DOHH2 (cell line): ENCODE data around the gene UBA5.

ENCODE experiments used
- H3F3A ChIP-seq: fragments of 200-600 bp; sonication (generic), shearing (Covaris generic); 2 replicates; pipeline ENCODE4 v1.6.0; 2016; ENCODE audit warnings: antibody characterized with exemption, mild to moderate bottlenecking; ENCODE audit not compliant: control insufficient read depth, insufficient read depth
- H3K27ac ChIP-seq: fragments of 200-600 bp; sonication (generic); 2 replicates; pipeline ENCODE4 v1.5.1; 2014; ENCODE audit warnings: low read depth, mild to moderate bottlenecking, low read length, moderate library complexity
- H3K27me3 ChIP-seq: fragments of 200-600 bp; sonication (generic); 2 replicates; pipeline ENCODE4 v1.6.1; 2014; ENCODE audit warnings: mild to moderate bottlenecking, low read length, mixed read lengths; ENCODE audit not compliant: control insufficient read depth
- H3K36me3 ChIP-seq: fragments of 200-600 bp; sonication (generic); 2 replicates; pipeline ENCODE4 v1.6.1; 2014; ENCODE audit warnings: mild to moderate bottlenecking, low read length, moderate library complexity, mixed read lengths; ENCODE audit not compliant: control insufficient read depth
- H3K4me1 ChIP-seq: fragments of 200-600 bp; sonication (generic); 2 replicates; pipeline ENCODE4 v1.6.1; 2014; ENCODE audit warnings: mild to moderate bottlenecking, low read length, mixed read lengths; ENCODE audit not compliant: control insufficient read depth
- H3K4me2 ChIP-seq: fragments of 200-600 bp; sonication (generic); 2 replicates; pipeline ENCODE4 v1.6.0; 2014; ENCODE audit warnings: mild to moderate bottlenecking, low read length, moderate library complexity
- H3K4me3 ChIP-seq: fragments of 200-600 bp; sonication (generic); 2 replicates; pipeline ENCODE4 v1.5.1; 2014; ENCODE audit warnings: mild to moderate bottlenecking, low read length, mixed read lengths
- H3K79me2 ChIP-seq: fragments of 200-600 bp; sonication (generic); 2 replicates; pipeline ENCODE4 v1.6.1; 2014; ENCODE audit warnings: mild to moderate bottlenecking, low read length, mixed read lengths; ENCODE audit not compliant: control insufficient read depth
- H3K9me2 ChIP-seq: fragments of 200-600 bp; sonication (generic); replicated peaks from 2 replicates; pipeline ENCODE4 v1.6.1; 2014; ENCODE audit warnings: mild to moderate bottlenecking, low read length, mixed read lengths; ENCODE audit not compliant: control insufficient read depth
- H3K9me3 ChIP-seq: fragments of 200-600 bp; sonication (generic); 2 replicates; pipeline ENCODE4 v1.6.1; 2014; ENCODE audit warnings: antibody characterized with exemption, low read length, mixed read lengths; ENCODE audit not compliant: control insufficient read depth, insufficient read depth
- H4K20me1 ChIP-seq: fragments of 200-600 bp; sonication (generic); 2 replicates; pipeline ENCODE4 v1.6.0; 2014; ENCODE audit warnings: low read depth, mild to moderate bottlenecking, antibody characterized with exemption, low read length, moderate library complexity; ENCODE audit not compliant: control insufficient read depth, insufficient read depth
- EZH2phosphoT487 ChIP-seq: fragments of 200-600 bp; sonication (generic); IDR thresholded peaks from 2 replicates; pipeline ENCODE4 v1.6.1; 2017; ENCODE audit warnings: borderline replicate concordance, mild to moderate bottlenecking, antibody characterized with exemption, low read length, moderate library complexity, mixed read lengths
- TF ChIP-seq, protein P1 (sequence below): fragments of 200-600 bp; sonication (generic); IDR thresholded peaks from one replicate; pipeline ENCODE4 v1.5.1; 2014; ENCODE audit warnings: antibody characterized with exemption, mild to moderate bottlenecking, low read depth, low read length; ENCODE audit not compliant: poor library complexity, severe bottlenecking

UBA5 gene

GRCh38 chr3:132716372-132716771 lies 56.2 kb downstream of the UBA5 start:
- Histone ChIP-seq H4K20me1 (no peaks in the 10 kb centered on the region), H3K27me3 (no peaks in the 10 kb centered on the region), H3K9me3 (no peaks in the 10 kb centered on the region), H3K4me1 (peaks cover 3% of the 10 kb centered on the region), H3K4me3 (no peak overlapping the region), H3K79me2 (no peaks in the 10 kb centered on the region), H3K36me3 (no peaks in the 10 kb centered on the region), H3F3A (no peaks in the 10 kb centered on the region), H3K4me2 (no peak overlapping the region), H3K9me2 (no peaks in the 10 kb centered on the region), H3K27ac (no peak overlapping the region)
- TF ChIP-seq, protein P1, sequence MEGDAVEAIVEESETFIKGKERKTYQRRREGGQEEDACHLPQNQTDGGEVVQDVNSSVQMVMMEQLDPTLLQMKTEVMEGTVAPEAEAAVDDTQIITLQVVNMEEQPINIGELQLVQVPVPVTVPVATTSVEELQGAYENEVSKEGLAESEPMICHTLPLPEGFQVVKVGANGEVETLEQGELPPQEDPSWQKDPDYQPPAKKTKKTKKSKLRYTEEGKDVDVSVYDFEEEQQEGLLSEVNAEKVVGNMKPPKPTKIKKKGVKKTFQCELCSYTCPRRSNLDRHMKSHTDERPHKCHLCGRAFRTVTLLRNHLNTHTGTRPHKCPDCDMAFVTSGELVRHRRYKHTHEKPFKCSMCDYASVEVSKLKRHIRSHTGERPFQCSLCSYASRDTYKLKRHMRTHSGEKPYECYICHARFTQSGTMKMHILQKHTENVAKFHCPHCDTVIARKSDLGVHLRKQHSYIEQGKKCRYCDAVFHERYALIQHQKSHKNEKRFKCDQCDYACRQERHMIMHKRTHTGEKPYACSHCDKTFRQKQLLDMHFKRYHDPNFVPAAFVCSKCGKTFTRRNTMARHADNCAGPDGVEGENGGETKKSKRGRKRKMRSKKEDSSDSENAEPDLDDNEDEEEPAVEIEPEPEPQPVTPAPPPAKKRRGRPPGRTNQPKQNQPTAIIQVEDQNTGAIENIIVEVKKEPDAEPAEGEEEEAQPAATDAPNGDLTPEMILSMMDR, result no peak
- TF ChIP-seq EZH2phosphoT487, result no peak

- H3K4me3 ChIP-seq, result no peak overlapping the region
Measured at GRCh38 chr3:132720228-132720627, 60.1 kb downstream of the UBA5 start.

GRCh38 chr3:132721479-132722164 lies 61.5 kb downstream of the UBA5 start:
- no peaks in the 10 kb centered on the region for H4K20me1 ChIP-seq
- peak overlapping the region; percentile 91 for H3K4me3 ChIP-seq
- no peaks in the 10 kb centered on the region for H3K9me3 ChIP-seq
- peaks cover 20% of the 10 kb centered on the region for H3K4me1 ChIP-seq
- no peaks in the 10 kb centered on the region for H3K9me2 ChIP-seq
- no peaks in the 10 kb centered on the region for H3K79me2 ChIP-seq
- H3K27ac ChIP-seq, result no peak overlapping the region
- H3K36me3 ChIP-seq, result no peaks in the 10 kb centered on the region
- no peaks in the 10 kb centered on the region for H3F3A ChIP-seq
- H3K4me2 ChIP-seq, result peak overlapping the region; percentile 85
- no peak for TF ChIP-seq EZH2phosphoT487
- TF ChIP-seq, protein P1, result no peak
- H3K27me3 ChIP-seq, result no peaks in the 10 kb centered on the region; the same call in 1 of the 2 replicates

More at GRCh38 chr3:132720228-132720627, 60.1 kb downstream of the UBA5 start:
- H4K20me1 ChIP-seq, result no peaks in the 10 kb centered on the region
- H3F3A ChIP-seq, result no peaks in the 10 kb centered on the region
- no peak overlapping the region for H3K27ac ChIP-seq
- no peaks in the 10 kb centered on the region for H3K9me2 ChIP-seq
- no peaks in the 10 kb centered on the region for H3K9me3 ChIP-seq
- no peak overlapping the region for H3K4me2 ChIP-seq
- H3K36me3 ChIP-seq, result no peaks in the 10 kb centered on the region
- H3K79me2 ChIP-seq, result no peaks in the 10 kb centered on the region
- no peaks in the 10 kb centered on the region; the same call in 1 of the 2 replicates for H3K27me3 ChIP-seq
- no peak for TF ChIP-seq EZH2phosphoT487
- TF ChIP-seq, protein P1, result no peak
- peaks cover 15% of the 10 kb centered on the region for H3K4me1 ChIP-seq
